HepG2 (cell line): ENCODE results near the gene HDLBP. TPM values are rescaled to one million over a fixed set of nuclear protein-coding genes. Genes with fewer than 3 reads are reported as not detected.
A peak's percentile ranks its signal among the peaks of the same experiment; 100 is the strongest.

Experiments
- CBFB ChIP-seq: sonication (generic); formaldehyde crosslinking; IDR thresholded peaks from 2 replicates; pipeline ENCODE4 v1.4.0; 2020; ENCODE audit warnings: missing genetic modification reagents
- E2F5 ChIP-seq: sonication (generic); formaldehyde crosslinking; conservative IDR thresholded peaks from 2 replicates; pipeline ENCODE4 v1.4.0; 2020; ENCODE audit warnings: missing genetic modification reagents
- MLX ChIP-seq: IDR thresholded peaks from 2 replicates; pipeline ENCODE4 v1.6.1; 2016
- NFAT5 ChIP-seq: sonication (generic); formaldehyde crosslinking; IDR thresholded peaks from 2 replicates; pipeline ENCODE4 v1.4.0; 2020; ENCODE audit warnings: missing genetic modification reagents
- PLSCR1 ChIP-seq: sonication (generic); formaldehyde crosslinking; IDR thresholded peaks from 2 replicates; pipeline ENCODE4 v1.5.0; 2020; ENCODE audit warnings: missing genetic modification reagents, mild to moderate bottlenecking, borderline replicate concordance
- YEATS4 ChIP-seq: sonication (generic); formaldehyde crosslinking; IDR thresholded peaks from 2 replicates; pipeline ENCODE4 v1.4.0; 2020; ENCODE audit warnings: missing genetic modification reagents, borderline replicate concordance
- ZC3H13 ChIP-seq: sonication (generic); formaldehyde crosslinking; IDR thresholded peaks from 2 replicates; pipeline ENCODE4 v1.8.1; 2023; ENCODE audit warnings: mild to moderate bottlenecking, missing genetic modification reagents, moderate library complexity
- ZHX1 ChIP-seq: sonication (generic); formaldehyde crosslinking; IDR thresholded peaks from 2 replicates; pipeline ENCODE4 v1.8.1; 2022; ENCODE audit warnings: low read depth, mild to moderate bottlenecking, missing genetic modification reagents
- ZHX2 ChIP-seq, 2 experiments: sonication (generic) in 1 of 2; formaldehyde crosslinking in 1 of 2; IDR thresholded peaks; 2 replicates each; pipeline versions ENCODE4 v1.6.1 to v1.9.0; 2014 to 2022; ENCODE audit warnings: antibody characterized with exemption in 1 of 2, borderline replicate concordance in 1 of 2, inconsistent platforms in 1 of 2, low read depth in 1 of 2, missing genetic modification reagents in 1 of 2
- polyA plus RNA-seq, 8 experiments: library from polyadenylated mRNA; depleted of rRNA in 3 of 8; stranded (reverse) in 7 of 8; unstranded in 1 of 8; fragments of >200 nt; fragmentation: Illumina TruSeq in 4 of 8; extraction: Trizol in 4 of 8; gene quantifications; 2 replicates each; pipeline versions ENCODE4 v1.2.1 to v1.2.3, GENCODE V29; 2011 to 2016; ENCODE audit warnings: low read depth in 4 of 8, missing spikeins in 1 of 8, mixed read lengths in 1 of 8; ENCODE audit not compliant: insufficient read depth in 1 of 8
- total RNA-seq, 5 experiments: library from RNA; depleted of rRNA; stranded (reverse); fragments of >200 nt; fragmentation: Illumina TruSeq; extraction: Trizol; gene quantifications; 2 replicates each; pipeline ENCODE4 v1.2.3, GENCODE V29; 2016; ENCODE audit warnings: low read depth in 1 of 5

Gene HDLBP
- total and polyA plus RNA-seq, 2 of the 13 experiments (the other 11 are each of a cell fraction or from before 2014, with no cell fraction given) = 464 to 707 TPM

GRCh38 chr2:241217320-241218031 lies 98.0 kb downstream of the HDLBP start (continued):
- 0 out of 2 replicates have a peak, but pooled peaks have one; percentile 28 for TF ChIP-seq ZHX2 (IDR thresholded peaks at IDR 0.05; ENCODE audit: low read depth)
- TF ChIP-seq ZHX2 (CRISPR knock-in tag; IDR thresholded peaks at IDR 0.05; ENCODE audit: borderline replicate concordance) = no peak
- peak; percentile 46; the same call in 1 of the 2 replicates for TF ChIP-seq MLX (CRISPR knock-in tag)
- TF ChIP-seq PLSCR1 (CRISPR knock-in tag) = 0 out of 2 replicates have a peak, but pooled peaks have one; percentile 86
- peak; percentile 32; the same call in 1 of the 2 replicates for TF ChIP-seq E2F5 (CRISPR knock-in tag)
- TF ChIP-seq NFAT5 (CRISPR knock-in tag) = 0 out of 2 replicates have a peak, but pooled peaks have one; percentile 32
- peak; percentile 84 for TF ChIP-seq YEATS4 (CRISPR knock-in tag)
- TF ChIP-seq CBFB = peak; percentile 69; the same call in 1 of the 2 replicates
- peak; percentile 88; the same call in 1 of the 2 replicates for TF ChIP-seq ZC3H13
- peak; percentile 71; the same call in 1 of the 2 replicates for TF ChIP-seq ZHX1 (CRISPR knock-in tag)
